ENCODE data around the gene ZNF319.

Gene ZNF319

GRCh38 chr16:57999366-57999970, 1.0 kb downstream of the ZNF319 start:
- FAIRE-seq (peak; percentile 64), DNase-seq (ENCODE audit: insufficient read length, low spot score) (peak; percentile 52)
- TF ChIP-seq PAX5 (IDR thresholded peaks at IDR 0.05; ENCODE audit: insufficient read depth, low read length, severe bottlenecking), result no peak
- no peak for TF ChIP-seq POLR2AphosphoS5 (IDR thresholded peaks at IDR 0.05; ENCODE audit: low read depth, low read length)
- TF ChIP-seq TAF1 (IDR thresholded peaks at IDR 0.05; ENCODE audit: low read depth, low read length), result no peak
- no peak for TF ChIP-seq POU2F2 (IDR thresholded peaks at IDR 0.05; ENCODE audit: low read depth, low read length)
- TF ChIP-seq POLR2A (IDR thresholded peaks at IDR 0.05; ENCODE audit: low read depth, low read length), result no peak
- no peak for TF ChIP-seq SPI1 (IDR thresholded peaks at IDR 0.05; ENCODE audit: low read depth, low read length)

DNA sequence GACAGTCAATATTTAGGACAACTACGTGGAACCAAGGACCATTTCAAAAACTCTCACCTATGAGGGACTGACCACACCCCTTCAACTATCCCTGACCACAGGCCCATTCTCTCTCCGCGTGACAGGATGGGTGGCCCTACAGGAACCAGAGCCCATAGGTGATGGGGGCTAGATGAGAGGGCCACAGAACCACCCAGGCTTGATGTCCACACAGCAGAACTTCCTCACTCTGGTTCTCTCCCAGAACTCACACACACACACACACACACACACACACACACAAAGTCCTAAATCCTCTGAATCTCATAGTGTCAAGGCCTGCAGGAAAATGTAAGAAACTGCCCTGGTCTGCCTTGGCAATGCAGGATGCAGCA, 1.5 kb downstream of the ZNF319 start:
- FAIRE-seq, result no peak
- TF ChIP-seq TAF1 (IDR thresholded peaks at IDR 0.05; ENCODE audit: low read depth, low read length), result no peak
- DNase-seq (ENCODE audit: insufficient read length, low spot score), result no peak

- TF ChIP-seq TAF1 (IDR thresholded peaks at IDR 0.05; ENCODE audit: low read depth, low read length), result no peak
- no peak for TF ChIP-seq POU2F2 (IDR thresholded peaks at IDR 0.05; ENCODE audit: low read depth, low read length)
- TF ChIP-seq PAX5 (IDR thresholded peaks at IDR 0.05; ENCODE audit: insufficient read depth, low read length, severe bottlenecking), result no peak
- no peak for TF ChIP-seq SPI1 (IDR thresholded peaks at IDR 0.05; ENCODE audit: low read depth, low read length)
- no peak for TF ChIP-seq POLR2A (IDR thresholded peaks at IDR 0.05; ENCODE audit: low read depth, low read length)
- no peak for TF ChIP-seq POLR2AphosphoS5 (IDR thresholded peaks at IDR 0.05; ENCODE audit: low read depth, low read length)
- DNase-seq (ENCODE audit: insufficient read length, low spot score) (no peak), FAIRE-seq (no peak)
These were observed 2.0 kb downstream of the ZNF319 start for GRCh38 chr16:57998486-57998885.

GRCh38 chr16:57997528-57998265, 2.8 kb downstream of the ZNF319 start:
- DNase-seq (ENCODE audit: insufficient read length, low spot score) (no peak), FAIRE-seq (no peak)
- TF ChIP-seq PAX5 (IDR thresholded peaks at IDR 0.05; ENCODE audit: insufficient read depth, low read length, severe bottlenecking) (no peak), POLR2A (IDR thresholded peaks at IDR 0.05; ENCODE audit: low read depth, low read length) (no peak), POLR2AphosphoS5 (IDR thresholded peaks at IDR 0.05; ENCODE audit: low read depth, low read length) (no peak), TAF1 (IDR thresholded peaks at IDR 0.05; ENCODE audit: low read depth, low read length) (no peak), SPI1 (IDR thresholded peaks at IDR 0.05; ENCODE audit: low read depth, low read length) (no peak), POU2F2 (IDR thresholded peaks at IDR 0.05; ENCODE audit: low read depth, low read length) (no peak)

DNA sequence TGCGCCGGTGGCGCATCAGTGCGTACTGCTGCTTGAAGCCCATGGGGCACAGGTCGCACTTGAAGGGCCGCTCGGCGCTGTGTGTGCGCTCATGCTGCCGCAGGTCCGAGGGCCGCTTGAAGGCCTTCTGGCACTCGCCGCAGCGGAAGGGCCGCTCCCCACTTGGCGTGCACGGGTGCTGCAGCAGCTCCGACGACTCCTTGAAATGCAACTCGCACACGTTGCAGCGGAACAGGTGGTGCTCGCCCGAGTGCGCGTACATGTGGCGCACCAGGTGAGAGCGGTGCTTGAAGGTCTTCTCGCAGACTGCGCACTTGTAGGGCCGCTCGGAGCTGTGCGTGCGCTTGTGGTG, 3.3 kb downstream of the ZNF319 start:
- no peak for DNase-seq (ENCODE audit: insufficient read length, low spot score)
- TF ChIP-seq SPI1 (IDR thresholded peaks at IDR 0.05; ENCODE audit: low read depth, low read length) (no peak), TAF1 (IDR thresholded peaks at IDR 0.05; ENCODE audit: low read depth, low read length) (no peak), POLR2A (IDR thresholded peaks at IDR 0.05; ENCODE audit: low read depth, low read length) (no peak), POU2F2 (IDR thresholded peaks at IDR 0.05; ENCODE audit: low read depth, low read length) (no peak), PAX5 (IDR thresholded peaks at IDR 0.05; ENCODE audit: insufficient read depth, low read length, severe bottlenecking) (no peak), POLR2AphosphoS5 (IDR thresholded peaks at IDR 0.05; ENCODE audit: low read depth, low read length) (no peak)
- FAIRE-seq, result no peak

DNA sequence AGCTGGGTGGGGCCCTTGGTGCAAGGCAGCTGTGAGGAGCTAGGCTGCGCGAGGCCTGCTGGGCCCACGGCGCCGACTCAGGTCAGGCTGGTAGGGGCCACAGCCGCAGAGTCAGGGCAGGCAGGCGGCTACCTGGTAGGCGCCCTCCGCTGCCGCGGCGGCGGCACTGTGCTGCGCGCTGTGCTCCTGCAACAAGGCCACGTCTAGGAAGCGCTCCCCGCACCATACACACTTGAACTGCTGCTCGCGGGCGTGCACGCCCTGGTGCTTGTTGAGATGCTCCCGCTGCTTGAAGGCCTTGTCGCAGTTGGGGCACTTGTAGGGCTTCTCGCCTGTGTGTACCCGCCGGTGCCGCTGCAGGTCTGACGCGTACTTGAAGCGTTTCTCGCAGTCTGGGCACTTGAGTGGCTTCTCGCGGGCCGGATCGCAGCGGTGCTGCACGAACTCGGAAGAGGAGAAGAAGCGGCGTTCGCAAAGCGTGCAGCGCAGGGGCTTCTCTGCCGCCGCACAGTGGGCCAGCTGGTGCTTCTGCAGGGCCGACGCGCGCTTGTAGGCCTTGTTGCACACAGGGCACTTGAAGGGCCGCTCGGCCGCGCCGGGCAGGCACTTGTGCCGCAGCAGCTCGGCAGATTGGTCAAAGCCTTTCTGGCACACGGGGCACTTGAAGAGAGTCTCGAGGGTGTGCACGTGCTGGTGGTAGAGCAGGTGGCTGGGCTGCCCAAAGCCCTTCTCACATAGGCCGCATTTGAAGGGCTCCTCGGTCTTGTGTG, 3.9 kb downstream of the ZNF319 start:
- TF ChIP-seq SPI1 (IDR thresholded peaks at IDR 0.05; ENCODE audit: low read depth, low read length) (no peak), PAX5 (IDR thresholded peaks at IDR 0.05; ENCODE audit: insufficient read depth, low read length, severe bottlenecking) (no peak), POLR2A (IDR thresholded peaks at IDR 0.05; ENCODE audit: low read depth, low read length) (no peak), TAF1 (IDR thresholded peaks at IDR 0.05; ENCODE audit: low read depth, low read length) (no peak), POLR2AphosphoS5 (IDR thresholded peaks at IDR 0.05; ENCODE audit: low read depth, low read length) (no peak), POU2F2 (IDR thresholded peaks at IDR 0.05; ENCODE audit: low read depth, low read length) (no peak)
- DNase-seq (ENCODE audit: insufficient read length, low spot score) (no peak), FAIRE-seq (no peak)

GRCh38 chr16:57995721-57996405, 4.6 kb downstream of the ZNF319 start:
- FAIRE-seq, result no peak
- no peak for TF ChIP-seq PAX5 (IDR thresholded peaks at IDR 0.05; ENCODE audit: insufficient read depth, low read length, severe bottlenecking)
- no peak for TF ChIP-seq POLR2AphosphoS5 (IDR thresholded peaks at IDR 0.05; ENCODE audit: low read depth, low read length)
- TF ChIP-seq POU2F2 (IDR thresholded peaks at IDR 0.05; ENCODE audit: low read depth, low read length), result no peak

GRCh38 chr16:57994778-57995177, 5.7 kb downstream of the ZNF319 start:
- TF ChIP-seq TAF1 (IDR thresholded peaks at IDR 0.05; ENCODE audit: low read depth, low read length), result no peak
- TF ChIP-seq SPI1 (IDR thresholded peaks at IDR 0.05; ENCODE audit: low read depth, low read length), result peak; percentile 41; the same call in 1 of the 2 replicates
- DNase-seq (ENCODE audit: insufficient read length, low spot score) (peak; percentile 62), FAIRE-seq (no peak)

More at GRCh38 chr16:57995721-57996405, 4.6 kb downstream of the ZNF319 start:
- no peak for DNase-seq (ENCODE audit: insufficient read length, low spot score)

DNA sequence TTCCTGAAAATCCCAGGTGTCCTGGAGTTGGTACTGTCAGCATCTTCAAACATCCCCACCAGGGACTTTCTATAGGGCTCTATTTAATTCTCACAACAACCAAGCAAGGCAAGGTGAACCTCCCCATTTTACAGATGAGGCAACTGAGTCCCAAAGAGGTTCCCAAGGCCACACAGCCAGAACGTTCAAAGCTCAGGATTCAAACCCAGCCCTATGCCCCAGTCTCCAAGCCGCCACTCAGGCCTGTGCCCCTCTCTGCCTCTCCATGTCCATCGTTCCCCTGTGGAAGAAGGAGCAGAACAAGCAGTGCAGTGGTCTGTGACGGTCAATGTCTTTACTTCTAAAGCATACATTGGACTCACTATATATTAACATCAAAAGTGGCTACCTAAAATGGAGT, 6.1 kb downstream of the ZNF319 start:
- DNase-seq (ENCODE audit: insufficient read length, low spot score) (no peak), FAIRE-seq (no peak)
- TF ChIP-seq PAX5 (IDR thresholded peaks at IDR 0.05; ENCODE audit: insufficient read depth, low read length, severe bottlenecking) (no peak), SPI1 (IDR thresholded peaks at IDR 0.05; ENCODE audit: low read depth, low read length) (no peak), TAF1 (IDR thresholded peaks at IDR 0.05; ENCODE audit: low read depth, low read length) (no peak), POLR2AphosphoS5 (IDR thresholded peaks at IDR 0.05; ENCODE audit: low read depth, low read length) (no peak), POU2F2 (IDR thresholded peaks at IDR 0.05; ENCODE audit: low read depth, low read length) (no peak), POLR2A (IDR thresholded peaks at IDR 0.05; ENCODE audit: low read depth, low read length) (no peak)
